CD4-positive, alpha-beta T cell (primary cell): Measurements from ENCODE around the gene GPR27. TPM values are rescaled to one million over a fixed set of nuclear protein-coding genes. Genes with fewer than 3 reads are reported as not detected.

ENCODE experiments used
- ATAC-seq: fragments of 200-7000 bp; cut with Tn5 transposase; one replicate; pipeline ENCODE4 v1.10.0; 2022; ENCODE audit warnings: mild to moderate bottlenecking; ENCODE audit not compliant: poor library complexity
- CTCF ChIA-PET: fragments of 350-600 bp; sonication (Branson Sonifier 250); formaldehyde crosslinking; loops from one replicate; lab custom pipeline; 2021; ENCODE audit warnings: antibody characterized with exemption, inconsistent platforms; lab: Charles Lee
- POLR2A ChIA-PET: fragments of 350-600 bp; sonication (Branson Sonifier 250); formaldehyde crosslinking; loops from one replicate; lab custom pipeline; 2021; ENCODE audit warnings: antibody characterized with exemption, inconsistent platforms; lab: Charles Lee
- DNase-seq, 14 experiments: peaks; one replicate each; pipeline ENCODE4 v3.0.0-alpha.2; 2013 to 2020; ENCODE audit warnings: mixed read lengths in 2 of 14
- H3K27ac ChIP-seq, 2 donors: one replicate each; pipeline versions ENCODE4 v1.5.1 to v1.7.0; 2013; ENCODE audit warnings: low read length in 2 of 2, low read depth in 1 of 2, mild to moderate bottlenecking in 1 of 2
- H3K27me3 ChIP-seq, 2 experiments: 1 replicate in 1 of 2; 2 replicates in 1 of 2; pipeline versions ENCODE4 v1.6.1 to v1.7.0; 2013; ENCODE audit warnings: low read length in 2 of 2, control low read depth in 1 of 2, mild to moderate bottlenecking in 1 of 2, moderate library complexity in 1 of 2; ENCODE audit not compliant: insufficient read depth in 2 of 2, control insufficient read depth in 1 of 2
- H3K36me3 ChIP-seq: one replicate; pipeline ENCODE4 v1.6.1; 2013; ENCODE audit warnings: low read length, control low read depth; ENCODE audit not compliant: insufficient read depth
- H3K4me1 ChIP-seq: one replicate; pipeline ENCODE4 v1.6.1; 2013; ENCODE audit warnings: low read length, control low read depth; ENCODE audit not compliant: insufficient read depth
- H3K4me3 ChIP-seq: one replicate; pipeline ENCODE4 v1.5.1; 2013; ENCODE audit warnings: mild to moderate bottlenecking, low read length, moderate library complexity
- H3K9me3 ChIP-seq, 2 experiments: 1 replicate in 1 of 2; 2 replicates in 1 of 2; pipeline versions ENCODE4 v1.6.1 to v1.7.0; 2013; ENCODE audit warnings: low read length in 2 of 2, mild to moderate bottlenecking in 2 of 2, control low read depth in 1 of 2, moderate library complexity in 1 of 2; ENCODE audit not compliant: control insufficient read depth in 1 of 2, insufficient read depth in 1 of 2
- H3K27ac Mint-ChIP-seq: one replicate; pipeline ENCODE4 v1.8.0; 2020; ENCODE audit warnings: mixed read lengths
- H3K27me3 Mint-ChIP-seq: one replicate; pipeline ENCODE4 v1.8.0; 2021; ENCODE audit warnings: mixed read lengths
- H3K36me3 Mint-ChIP-seq: one replicate; pipeline ENCODE4 v1.8.0; 2021; ENCODE audit warnings: low read depth, mixed read lengths
- H3K4me1 Mint-ChIP-seq: one replicate; pipeline ENCODE4 v1.8.0; 2021; ENCODE audit warnings: low read depth, mixed read lengths
- H3K4me3 Mint-ChIP-seq: one replicate; pipeline ENCODE4 v1.8.0; 2020; ENCODE audit warnings: mild to moderate bottlenecking, mixed read lengths
- H3K9me3 Mint-ChIP-seq: one replicate; pipeline ENCODE4 v1.8.0; 2020; ENCODE audit warnings: mixed read lengths
- CTCF ChIP-seq: fragments of 200-600 bp; IDR thresholded peaks from one replicate; pipeline ENCODE4 v1.8.0; 2022; ENCODE audit warnings: antibody characterized with exemption, mild to moderate bottlenecking
- intact Hi-C, 2 experiments: fragments of 100-400 bp; cut with DNase I in 1 of 2; cut with micrococcal nuclease in 1 of 2; formaldehyde crosslinking; loops; one replicate each; pipeline versions ENCODE4 v1.15.1 to v1.9.0; 2023 to 2025; cut with DNase I, micrococcal nuclease
- total RNA-seq, 174 experiments: library from RNA in 2 of 174; stranded (reverse) in 2 of 174; gene quantifications; one replicate each; pipeline ENCODE4 v1.2.3 and lab custom pipeline; 2021 to 2026

Gene GPR27
- total RNA-seq, 2 experiments from 2014 or later: 0.84 to 1.1 TPM

GRCh38 chr3:71779674-71780377 is 26.2 kb downstream of the GPR27 start:
- peaks cover 27% of the 10 kb centered on the region for H3K4me1 Mint-ChIP-seq
- no peak for TF ChIP-seq CTCF
- Histone ChIP-seq H3K36me3 (no peaks in the 10 kb centered on the region), H3K9me3 (peaks cover 0 to 2% of the 10 kb centered on the region in 2 experiments), H3K4me3 (no peak overlapping the region), H3K27ac (no peak overlapping the region), H3K27me3 (peaks cover 25 to 55% of the 10 kb centered on the region in 2 experiments), H3K4me1 (peaks cover 19% of the 10 kb centered on the region)
- H3K4me3 Mint-ChIP-seq: no peak overlapping the region
- H3K9me3 Mint-ChIP-seq: no peaks in the 10 kb centered on the region
- peak overlapping the region; percentile 10 for H3K27ac Mint-ChIP-seq
- no peaks in the 10 kb centered on the region for H3K36me3 Mint-ChIP-seq
- ATAC-seq (peak; percentile 11), DNase-seq (peak in 3 of 14 experiments; percentile 20 to 34 (median 21))
- ChIA-PET CTCF (no interaction called here), POLR2A (no interaction called here)
- intact Hi-C loops: loop anchor here in 1 of 2 experiments (5.0 kb wide), 1 partner anchor 68 kb away; no protein-coding TSS in a partner anchor
- peaks cover 75% of the 10 kb centered on the region for H3K27me3 Mint-ChIP-seq

DNA sequence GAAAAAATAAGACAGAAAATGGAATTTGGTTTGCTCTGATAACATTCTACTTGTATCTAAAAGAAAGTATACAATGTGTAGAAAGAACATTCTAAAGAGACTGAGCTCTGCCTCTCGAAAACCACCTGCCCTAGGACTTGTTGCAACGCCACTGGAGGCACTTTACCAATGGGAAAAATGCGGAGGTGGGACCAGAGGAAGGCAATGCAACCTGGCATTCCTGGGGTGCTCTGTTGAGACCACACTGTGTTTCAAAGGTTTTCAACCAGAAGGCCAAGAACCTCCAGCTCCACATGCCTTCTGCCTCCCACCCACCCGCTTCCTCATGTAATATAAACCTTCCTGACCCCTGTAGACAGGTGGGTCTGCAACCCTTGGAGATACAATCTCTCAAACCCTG is 26.8 kb downstream of the GPR27 start:
- H3K4me1 ChIP-seq: peaks cover 22% of the 10 kb centered on the region
- no peaks in the 10 kb centered on the region for H3K9me3 Mint-ChIP-seq
- peaks cover 29% of the 10 kb centered on the region for H3K4me1 Mint-ChIP-seq
- H3K9me3 ChIP-seq: peaks cover 0 to 3% of the 10 kb centered on the region in 2 experiments
- TF ChIP-seq CTCF: no peak
- ATAC-seq: no peak
- no peak overlapping the region for H3K27ac ChIP-seq
- H3K27me3 ChIP-seq: peaks cover 27 to 58% of the 10 kb centered on the region in 2 experiments
- H3K27ac Mint-ChIP-seq: peak overlapping the region; percentile 10
- no peaks in the 10 kb centered on the region for H3K36me3 ChIP-seq
- POLR2A ChIA-PET: no interaction called here
- no peak overlapping the region for H3K4me3 ChIP-seq
- H3K4me3 Mint-ChIP-seq: no peak overlapping the region
- CTCF ChIA-PET: no interaction called here
- intact Hi-C loops: loop anchor here in 1 of 2 experiments (5.0 kb wide), 1 partner anchor 68 kb away; no protein-coding TSS in a partner anchor
- DNase-seq: no peak
- H3K27me3 Mint-ChIP-seq: peaks cover 78% of the 10 kb centered on the region
- no peaks in the 10 kb centered on the region for H3K36me3 Mint-ChIP-seq

DNA sequence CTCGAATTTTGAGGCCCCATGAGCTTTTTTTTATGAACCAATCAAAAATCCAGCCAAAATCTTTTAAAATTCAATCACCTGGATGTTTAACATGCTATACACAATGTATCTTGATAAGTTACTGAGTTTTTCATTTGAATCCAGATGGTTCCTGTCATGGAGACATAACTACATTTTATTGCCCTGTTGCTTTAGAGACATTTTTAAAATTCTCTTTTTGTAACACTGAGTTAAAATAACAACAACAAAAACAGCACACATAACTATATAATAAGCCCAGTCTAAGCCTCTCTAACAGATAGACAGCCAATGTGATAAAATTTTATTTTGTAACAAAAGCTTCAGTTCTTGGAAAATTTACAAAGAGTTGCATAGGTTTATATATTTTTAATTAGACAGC is 29.5 kb downstream of the GPR27 start:
- peaks cover 36% of the 10 kb centered on the region for H3K4me1 Mint-ChIP-seq
- no peak overlapping the region for H3K4me3 Mint-ChIP-seq
- intact Hi-C loops: loop anchor here in 1 of 2 experiments (5.0 kb wide), 1 partner anchor 71 kb away; no protein-coding TSS in a partner anchor
- TF ChIP-seq CTCF: no peak
- H3K27ac Mint-ChIP-seq: no peak overlapping the region
- H3K36me3 Mint-ChIP-seq: no peaks in the 10 kb centered on the region
- peaks cover 27 to 69% of the 10 kb centered on the region in 2 experiments for H3K27me3 ChIP-seq
- ChIA-PET CTCF (interaction anchor here (1.3 kb wide), 1 partner anchor 72 kb away, joined by 3 read pairs; no protein-coding TSS in a partner anchor), POLR2A (interaction anchor here (1.3 kb wide), 1 partner anchor 53 kb away, joined by 3 read pairs; no protein-coding TSS in a partner anchor)
- no peak overlapping the region for H3K4me3 ChIP-seq
- no peaks in the 10 kb centered on the region for H3K9me3 Mint-ChIP-seq
- H3K27ac ChIP-seq: no peak overlapping the region
- H3K4me1 ChIP-seq: peaks cover 24% of the 10 kb centered on the region
- H3K36me3 ChIP-seq: no peaks in the 10 kb centered on the region
- peaks cover 0 to 3% of the 10 kb centered on the region in 2 experiments for H3K9me3 ChIP-seq
- H3K27me3 Mint-ChIP-seq: peaks cover 88% of the 10 kb centered on the region
- DNase-seq: no peak
- no peak for ATAC-seq
